Uterus (tissue), 2 donors: ENCODE measurements around the gene SLC15A5.

Experiments used
- CTCF ChIP-seq, 4 experiments: fragments of 200-600 bp in 2 of 4; fragments of 450-650 bp in 2 of 4; sonication (generic) in 2 of 4; IDR thresholded peaks; one replicate each; pipeline ENCODE4 v1.5.1; 2016 to 2019; ENCODE audit warnings: antibody characterized with exemption in 4 of 4, mild to moderate bottlenecking in 2 of 4, moderate library complexity in 1 of 4
- POLR2A ChIP-seq, 2 donors: fragments of 450-650 bp; IDR thresholded peaks; one replicate each; pipeline ENCODE4 v1.6.1; 2016; ENCODE audit warnings: antibody characterized with exemption in 2 of 2, mild to moderate bottlenecking in 1 of 2, moderate library complexity in 1 of 2

- TF ChIP-seq POLR2A (IDR thresholded peaks at IDR 0.05) (no peak), CTCF (IDR thresholded peaks at IDR 0.05) (no peak)
Measured at GRCh38 chr12:16168078-16168477, 109.4 kb downstream of the SLC15A5 start.
